Measurements from ENCODE around the gene EIF4G1. TPM values are rescaled to one million over a fixed set of nuclear protein-coding genes. Genes with fewer than 3 reads are reported as not detected.

The EIF4G1 gene
- total RNA-seq, 1 donor from 2014 or later: 192 TPM

DNA sequence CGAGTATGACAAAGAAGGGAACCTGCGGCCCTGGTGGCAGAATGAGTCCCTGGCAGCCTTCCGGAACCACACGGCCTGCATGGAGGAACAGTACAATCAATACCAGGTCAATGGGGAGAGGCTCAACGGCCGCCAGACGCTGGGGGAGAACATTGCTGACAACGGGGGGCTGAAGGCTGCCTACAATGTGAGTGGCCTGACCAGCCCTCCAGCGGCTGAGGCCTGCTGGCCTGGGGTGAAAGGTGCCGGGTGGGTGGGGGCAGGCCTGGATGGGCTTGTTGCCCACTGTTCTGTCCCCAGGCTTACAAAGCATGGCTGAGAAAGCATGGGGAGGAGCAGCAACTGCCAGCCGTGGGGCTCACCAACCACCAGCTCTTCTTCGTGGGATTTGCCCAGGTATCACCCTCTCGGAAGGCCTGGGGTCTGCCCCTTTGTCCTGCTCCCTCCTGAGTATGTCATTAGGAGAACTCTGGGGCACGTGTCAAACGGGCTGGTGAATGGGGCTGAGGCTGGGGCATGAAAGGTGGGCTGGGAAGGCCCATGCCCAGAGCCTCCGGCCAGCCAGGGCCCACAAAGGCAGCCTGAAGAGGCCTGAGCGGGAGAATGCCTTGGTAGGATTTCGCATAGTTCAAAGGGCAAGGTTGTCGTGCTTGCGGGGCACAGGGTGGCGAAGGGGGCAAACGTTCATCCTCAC, 23.2 kb upstream of the EIF4G1 start:
- H3K9me3 ChIP-seq: no peaks in the 10 kb centered on the region
- intact Hi-C loops (cut with DNase I): no loop called here
- DNase-seq (ENCODE audit: low spot score in 2 of 2): no peak

DNA sequence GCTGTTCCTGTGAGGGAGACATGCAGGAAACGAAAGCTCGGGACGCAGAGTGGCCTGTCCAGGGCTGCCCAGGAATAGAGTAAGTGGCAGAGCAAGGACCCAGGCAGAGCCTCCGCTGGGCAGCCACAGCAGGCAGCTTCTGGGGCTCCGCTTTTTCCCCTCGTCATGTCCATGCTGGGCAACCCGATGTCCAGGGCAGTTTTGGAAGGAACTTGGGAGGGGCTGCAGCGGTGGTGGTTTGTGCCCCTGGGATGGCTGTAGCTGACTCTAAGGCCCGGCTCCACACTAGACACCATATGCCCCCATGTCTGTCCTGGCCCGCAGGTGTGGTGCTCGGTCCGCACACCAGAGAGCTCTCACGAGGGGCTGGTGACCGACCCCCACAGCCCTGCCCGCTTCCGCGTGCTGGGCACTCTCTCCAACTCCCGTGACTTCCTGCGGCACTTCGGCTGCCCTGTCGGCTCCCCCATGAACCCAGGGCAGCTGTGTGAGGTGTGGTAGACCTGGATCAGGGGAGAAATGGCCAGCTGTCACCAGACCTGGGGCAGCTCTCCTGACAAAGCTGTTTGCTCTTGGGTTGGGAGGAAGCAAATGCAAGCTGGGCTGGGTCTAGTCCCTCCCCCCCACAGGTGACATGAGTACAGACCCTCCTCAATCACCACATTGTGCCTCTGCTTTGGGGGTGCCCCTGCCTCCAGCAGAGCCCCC, 22.5 kb upstream of the EIF4G1 start:
- intact Hi-C loops (cut with DNase I): no loop called here
- Histone ChIP-seq H3K36me3 (no peaks in the 10 kb centered on the region), H3K4me1 (no peaks in the 10 kb centered on the region), H3K9me3 (no peaks in the 10 kb centered on the region), H3K27me3 (no peaks in the 10 kb centered on the region), H3K4me3 (no peak overlapping the region), H3K27ac (no peak overlapping the region)
- no peak for DNase-seq (ENCODE audit: low spot score in 2 of 2)
- TF ChIP-seq, protein P1, sequence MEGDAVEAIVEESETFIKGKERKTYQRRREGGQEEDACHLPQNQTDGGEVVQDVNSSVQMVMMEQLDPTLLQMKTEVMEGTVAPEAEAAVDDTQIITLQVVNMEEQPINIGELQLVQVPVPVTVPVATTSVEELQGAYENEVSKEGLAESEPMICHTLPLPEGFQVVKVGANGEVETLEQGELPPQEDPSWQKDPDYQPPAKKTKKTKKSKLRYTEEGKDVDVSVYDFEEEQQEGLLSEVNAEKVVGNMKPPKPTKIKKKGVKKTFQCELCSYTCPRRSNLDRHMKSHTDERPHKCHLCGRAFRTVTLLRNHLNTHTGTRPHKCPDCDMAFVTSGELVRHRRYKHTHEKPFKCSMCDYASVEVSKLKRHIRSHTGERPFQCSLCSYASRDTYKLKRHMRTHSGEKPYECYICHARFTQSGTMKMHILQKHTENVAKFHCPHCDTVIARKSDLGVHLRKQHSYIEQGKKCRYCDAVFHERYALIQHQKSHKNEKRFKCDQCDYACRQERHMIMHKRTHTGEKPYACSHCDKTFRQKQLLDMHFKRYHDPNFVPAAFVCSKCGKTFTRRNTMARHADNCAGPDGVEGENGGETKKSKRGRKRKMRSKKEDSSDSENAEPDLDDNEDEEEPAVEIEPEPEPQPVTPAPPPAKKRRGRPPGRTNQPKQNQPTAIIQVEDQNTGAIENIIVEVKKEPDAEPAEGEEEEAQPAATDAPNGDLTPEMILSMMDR (IDR thresholded peaks at IDR 0.05): no peak

More for the DNA sequence above, 23.2 kb upstream of the EIF4G1 start:
- Histone ChIP-seq H3K36me3 (no peaks in the 10 kb centered on the region), H3K4me1 (no peaks in the 10 kb centered on the region), H3K27me3 (no peaks in the 10 kb centered on the region), H3K4me3 (no peak overlapping the region), H3K27ac (no peak overlapping the region)
- TF ChIP-seq, protein P1 (IDR thresholded peaks at IDR 0.05): no peak

DNA sequence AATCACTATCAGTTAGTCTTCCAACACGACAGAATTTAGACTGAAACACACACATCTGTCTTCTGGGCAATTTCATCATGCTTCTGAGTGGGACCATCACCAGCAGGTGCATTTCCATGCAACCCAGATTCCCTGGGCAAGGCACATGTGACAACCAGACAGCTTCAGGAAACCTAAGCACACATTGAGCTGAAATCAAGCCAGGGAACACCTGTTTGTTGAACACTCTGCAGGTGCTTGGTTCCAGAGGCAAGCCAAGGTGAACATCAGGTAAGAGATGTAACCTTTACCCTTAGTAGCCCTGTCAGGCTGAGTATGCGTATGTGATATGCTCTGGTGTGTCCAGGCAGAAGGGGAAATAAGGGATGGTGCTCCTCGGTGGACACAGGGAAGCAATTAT, 18.6 kb upstream of the EIF4G1 start:
- Histone ChIP-seq H3K27me3 (no peaks in the 10 kb centered on the region), H3K4me3 (no peak overlapping the region), H3K9me3 (no peaks in the 10 kb centered on the region), H3K4me1 (no peaks in the 10 kb centered on the region), H3K36me3 (peaks cover 3 to 7% of the 10 kb centered on the region in 2 donors), H3K27ac (no peak overlapping the region)
- DNase-seq (ENCODE audit: low spot score in 2 of 2): no peak
- TF ChIP-seq, protein P1 (IDR thresholded peaks at IDR 0.05): no peak
- intact Hi-C loops (cut with DNase I): loop anchor here (5.0 kb wide), 1 partner anchor 408 kb away; no protein-coding TSS in a partner anchor

DNA sequence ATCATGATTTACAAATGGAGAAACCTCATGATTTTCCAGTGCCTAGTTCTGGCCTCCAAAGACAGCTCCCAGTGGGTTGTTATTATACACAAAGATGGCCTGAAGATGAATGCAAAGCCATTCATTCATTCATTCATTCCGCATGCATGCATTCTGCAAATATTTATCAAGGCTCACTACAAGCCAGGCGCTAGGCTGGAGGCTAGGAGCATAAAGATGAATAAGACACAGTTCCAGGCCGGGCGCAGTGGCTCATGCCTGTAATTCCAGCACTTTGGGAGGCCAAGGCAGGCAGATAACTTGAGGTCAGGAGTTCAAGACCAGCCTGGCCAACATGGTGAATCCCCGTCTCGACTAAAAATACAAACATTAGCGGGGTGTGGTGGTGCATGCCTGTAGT, 17.8 kb upstream of the EIF4G1 start:
- no peak overlapping the region for H3K4me3 ChIP-seq
- no peaks in the 10 kb centered on the region for H3K4me1 ChIP-seq
- H3K36me3 ChIP-seq: peaks cover 11 to 14% of the 10 kb centered on the region in 2 donors
- H3K27ac ChIP-seq: no peak overlapping the region
- intact Hi-C loops (cut with DNase I): loop anchor here (5.0 kb wide), 1 partner anchor 409 kb away; no protein-coding TSS in a partner anchor
- DNase-seq (ENCODE audit: low spot score in 2 of 2): no peak
- no peaks in the 10 kb centered on the region for H3K9me3 ChIP-seq
- H3K27me3 ChIP-seq: no peaks in the 10 kb centered on the region
- TF ChIP-seq, protein P1 (IDR thresholded peaks at IDR 0.05): no peak

DNA sequence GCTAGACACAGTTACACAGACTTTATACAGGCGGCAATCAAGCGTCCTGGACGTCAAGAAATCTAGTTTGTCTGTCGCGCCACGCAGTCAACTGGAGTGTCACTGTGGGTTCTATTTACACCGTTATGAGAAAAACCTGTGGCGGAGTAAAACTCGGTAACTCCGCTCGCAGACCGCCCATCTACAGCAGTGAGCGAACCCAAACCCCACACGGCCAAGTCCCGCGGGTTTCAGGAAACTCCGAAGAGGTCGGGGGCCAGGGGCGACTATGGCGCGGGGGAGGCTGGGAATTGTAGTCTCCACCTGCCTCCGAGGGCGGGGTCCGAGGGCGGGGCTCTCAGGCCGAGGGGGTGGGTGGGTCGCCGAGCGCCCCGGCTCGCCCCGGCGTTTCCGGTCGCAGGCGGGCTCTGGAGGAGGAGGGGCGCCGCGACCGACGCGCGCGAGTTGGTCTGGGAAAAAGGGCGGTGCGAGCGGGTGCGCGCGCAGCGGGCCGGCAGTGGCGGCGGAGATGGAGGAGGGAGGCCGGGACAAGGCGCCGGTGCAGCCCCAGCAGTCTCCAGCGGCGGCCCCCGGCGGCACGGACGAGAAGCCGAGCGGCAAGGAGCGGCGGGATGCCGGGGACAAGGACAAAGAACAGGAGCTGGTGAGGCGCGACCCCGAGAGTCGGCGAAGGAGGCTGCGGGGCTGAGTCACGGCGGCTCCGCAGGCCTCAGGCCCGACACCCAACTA, 15.5 kb upstream of the EIF4G1 start, which contains the start of gene PSMD2:
TSS of gene PSMD2 (plus strand) at position 483 of the 729 bp plus-strand sequence. CDS start at position 509, 26 bp downstream.
- no peaks in the 10 kb centered on the region for H3K9me3 ChIP-seq
- intact Hi-C loops (cut with DNase I): loop anchor here (1.0 to 5.0 kb wide), 9 partner anchors 15 to 412 kb away; partner anchors contain the start of genes ABCF3, AP2M1, CLCN2 and EEF1AKMT4
- TF ChIP-seq, protein P1 (IDR thresholded peaks at IDR 0.05): peak in 1 of 3 experiments; percentile 18

More for the DNA sequence above, 15.5 kb upstream of the EIF4G1 start, which contains the start of gene PSMD2:
- Histone ChIP-seq H3K36me3 (peaks cover 34 to 36% of the 10 kb centered on the region in 2 donors), H3K4me3 (peak within 1 kb of the TSS; percentile 75 to 78), H3K4me1 (no peaks in the 10 kb centered on the region), H3K27ac (peak within 1 kb of the TSS; percentile 73 to 76), H3K27me3 (no peaks in the 10 kb centered on the region)
- peak; percentile 84 to 99 for DNase-seq (ENCODE audit: low spot score in 2 of 2)
